Measurements from ENCODE around the gene MBNL1.
A peak's percentile ranks its signal among the peaks of the same experiment; 100 is the strongest.

The MBNL1 gene

GRCh38 chr3:152384412-152384811 is 115.7 kb downstream of the MBNL1 start:
- no peak overlapping the region for H3K4me3 ChIP-seq (ENCODE audit: low read depth, low read length)
- H3K9me3 ChIP-seq (ENCODE audit: control insufficient read depth, insufficient read depth, low read depth, low read length) = no peaks in the 10 kb centered on the region
- TF ChIP-seq PRDM6 (tag by site-specific recombination; IDR thresholded peaks at IDR 0.05) = peak; percentile 53
- no peak for TF ChIP-seq ZNF560 (tag by site-specific recombination; IDR thresholded peaks at IDR 0.05; ENCODE audit: borderline replicate concordance)
- H3K36me3 ChIP-seq (ENCODE audit: control insufficient read depth in 2 of 2, insufficient read depth in 1 of 2, low read length in 2 of 2) = no peaks in the 10 kb centered on the region
- ChIA-PET POLR2A (no interaction called here), CTCF (interaction anchor here (0.6 to 0.7 kb wide), 2 partner anchors 16 to 325 kb away, joined by 3 to 5 read pairs; no protein-coding TSS in a partner anchor)
- peaks cover 24% of the 10 kb centered on the region for H3K4me1 ChIP-seq (ENCODE audit: control insufficient read depth, insufficient read depth, low read length)
- H3K27ac ChIP-seq (ENCODE audit: extremely low read depth, low read depth, low read length) = no peak overlapping the region

GRCh38 chr3:152385761-152386160 is 117.0 kb downstream of the MBNL1 start:
- H3K36me3 ChIP-seq (ENCODE audit: control insufficient read depth in 2 of 2, insufficient read depth in 1 of 2, low read length in 2 of 2) = no peaks in the 10 kb centered on the region
- CTCF ChIA-PET = interaction anchor here (0.6 kb wide), 1 partner anchor 58 kb away, joined by 5 read pairs; no protein-coding TSS in a partner anchor
- H3K4me3 ChIP-seq (ENCODE audit: low read depth, low read length) = no peak overlapping the region
- no peak for TF ChIP-seq ZNF561 (tag by site-specific recombination; IDR thresholded peaks at IDR 0.05; ENCODE audit: borderline replicate concordance)
- POLR2A ChIA-PET = no interaction called here
- H3K4me1 ChIP-seq (ENCODE audit: control insufficient read depth, insufficient read depth, low read length) = peaks cover 19% of the 10 kb centered on the region
- no peaks in the 10 kb centered on the region for H3K9me3 ChIP-seq (ENCODE audit: control insufficient read depth, insufficient read depth, low read depth, low read length)
- no peak overlapping the region for H3K27ac ChIP-seq (ENCODE audit: extremely low read depth, low read depth, low read length)

- Histone ChIP-seq H3K4me3 (ENCODE audit: low read depth, low read length) (no peak overlapping the region), H3K27ac (ENCODE audit: extremely low read depth, low read depth, low read length) (no peak overlapping the region), H3K36me3 (ENCODE audit: control insufficient read depth in 2 of 2, insufficient read depth in 1 of 2, low read length in 2 of 2) (no peaks in the 10 kb centered on the region), H3K4me1 (ENCODE audit: control insufficient read depth, insufficient read depth, low read length) (peaks cover 16% of the 10 kb centered on the region), H3K9me3 (ENCODE audit: control insufficient read depth, insufficient read depth, low read depth, low read length) (no peaks in the 10 kb centered on the region)
- ChIA-PET CTCF (interaction anchor here (0.6 to 1.1 kb wide), 2 partner anchors 57 to 204 kb away, joined by 3 to 5 read pairs; no protein-coding TSS in a partner anchor), POLR2A (no interaction called here)
- no peak for TF ChIP-seq ZNF132 (tag by site-specific recombination; IDR thresholded peaks at IDR 0.05; ENCODE audit: borderline replicate concordance)
- no peak for TF ChIP-seq ZNF16 (tag by site-specific recombination; IDR thresholded peaks at IDR 0.05; ENCODE audit: low read depth)
- no peak for TF ChIP-seq ZNF830 (tag by site-specific recombination; IDR thresholded peaks at IDR 0.05; ENCODE audit: low read depth)
- TF ChIP-seq ZNF335 (tag by site-specific recombination; conservative IDR thresholded peaks at IDR 0.05) = no peak
- TF ChIP-seq SETDB1 (IDR thresholded peaks at IDR 0.05; ENCODE audit: insufficient read length, low read length) = no peak
- TF ChIP-seq ZNF707 (tag by site-specific recombination; IDR thresholded peaks at IDR 0.05) = no peak
- TF ChIP-seq GLIS1 (tag by site-specific recombination; IDR thresholded peaks at IDR 0.05) = no peak
- no peak for TF ChIP-seq KLF7 (tag by site-specific recombination; IDR thresholded peaks at IDR 0.05; ENCODE audit: borderline replicate concordance)
Observed at GRCh38 chr3:152386208-152386607, 117.5 kb downstream of the MBNL1 start.

- Histone ChIP-seq H3K36me3 (ENCODE audit: control insufficient read depth in 2 of 2, insufficient read depth in 1 of 2, low read length in 2 of 2) (no peaks in the 10 kb centered on the region), H3K4me3 (ENCODE audit: low read depth, low read length) (no peak overlapping the region), H3K4me1 (ENCODE audit: control insufficient read depth, insufficient read depth, low read length) (peaks cover 11% of the 10 kb centered on the region), H3K27ac (ENCODE audit: extremely low read depth, low read depth, low read length) (no peak overlapping the region), H3K9me3 (ENCODE audit: control insufficient read depth, insufficient read depth, low read depth, low read length) (no peaks in the 10 kb centered on the region)
- TF ChIP-seq GFI1B (tag by site-specific recombination; IDR thresholded peaks at IDR 0.05) = no peak
- CTCF ChIA-PET = no interaction called here
- POLR2A ChIA-PET = no interaction called here
Observed at GRCh38 chr3:152388631-152389030, 119.9 kb downstream of the MBNL1 start.

GRCh38 chr3:152389316-152389934 is 120.7 kb downstream of the MBNL1 start:
- Histone ChIP-seq H3K27ac (ENCODE audit: extremely low read depth, low read depth, low read length) (no peak overlapping the region), H3K9me3 (ENCODE audit: control insufficient read depth, insufficient read depth, low read depth, low read length) (no peaks in the 10 kb centered on the region), H3K4me3 (ENCODE audit: low read depth, low read length) (no peak overlapping the region), H3K36me3 (ENCODE audit: control insufficient read depth in 2 of 2, insufficient read depth in 1 of 2, low read length in 2 of 2) (no peaks in the 10 kb centered on the region), H3K4me1 (ENCODE audit: control insufficient read depth, insufficient read depth, low read length) (peaks cover 6% of the 10 kb centered on the region; the same call in 1 of the 2 replicates)
- ChIA-PET POLR2A (no interaction called here), CTCF (no interaction called here)
- no peak for TF ChIP-seq ZNF677 (tag by site-specific recombination; IDR thresholded peaks at IDR 0.05)
- TF ChIP-seq ZNF664 (tag by site-specific recombination; IDR thresholded peaks at IDR 0.05) = no peak
- no peak for TF ChIP-seq ZNF843 (tag by site-specific recombination; IDR thresholded peaks at IDR 0.05)
- TF ChIP-seq ZNF16 (tag by site-specific recombination; IDR thresholded peaks at IDR 0.05; ENCODE audit: low read depth) = no peak
- TF ChIP-seq REST (tag by site-specific recombination; IDR thresholded peaks at IDR 0.05) = no peak
- TF ChIP-seq MZF1 (tag by site-specific recombination; IDR thresholded peaks at IDR 0.05; ENCODE audit: borderline replicate concordance) = no peak

All from HEK293 (cell line).